C4-2B (cell line): ENCODE results near the gene ATP11A.
A peak's percentile ranks its signal among the peaks of the same experiment; 100 is the strongest.

Source experiments
- H3K27ac ChIP-seq: fragments of 450-650 bp; 2 replicates; pipeline ENCODE4 v1.5.1; 2017
- CTCF ChIP-seq: fragments of 450-650 bp; conservative IDR thresholded peaks from 2 replicates; pipeline ENCODE4 v1.5.1; 2017; ENCODE audit warnings: mild to moderate bottlenecking
- ZFX ChIP-seq: fragments of 450-650 bp; IDR thresholded peaks from 2 replicates; pipeline ENCODE4 v1.6.1; 2017

The ATP11A gene

GRCh38 chr13:112718318-112718717 lies 28.5 kb downstream of the ATP11A start:
- TF ChIP-seq CTCF (no peak), ZFX (no peak)
- no peak overlapping the region for H3K27ac ChIP-seq

- TF ChIP-seq CTCF (no peak), ZFX (no peak)
- H3K27ac ChIP-seq, result no peak overlapping the region
These were observed 29.2 kb downstream of the ATP11A start for GRCh38 chr13:112719016-112719415.

- TF ChIP-seq CTCF (no peak), ZFX (no peak)
- no peak overlapping the region for H3K27ac ChIP-seq
These were observed 29.7 kb downstream of the ATP11A start for GRCh38 chr13:112719556-112719955.

GRCh38 chr13:112720251-112720650 lies 30.4 kb downstream of the ATP11A start:
- TF ChIP-seq CTCF (no peak), ZFX (no peak)
- no peak overlapping the region for H3K27ac ChIP-seq

GRCh38 chr13:112720814-112721197 lies 31.0 kb downstream of the ATP11A start:
- no peak overlapping the region for H3K27ac ChIP-seq
- TF ChIP-seq ZFX (no peak), CTCF (no peak)

GRCh38 chr13:112721198-112722104 lies 31.6 kb downstream of the ATP11A start:
- H3K27ac ChIP-seq, result no peak overlapping the region
- no peak for TF ChIP-seq CTCF
- no peak for TF ChIP-seq ZFX

- TF ChIP-seq ZFX (no peak), CTCF (no peak)
- H3K27ac ChIP-seq, result peak overlapping the region; percentile 46; the same call in 1 of the 2 replicates
These were observed 32.8 kb downstream of the ATP11A start for GRCh38 chr13:112722433-112723263.
